ENCODE results near the gene KISS1R. TPM values are rescaled to one million over a fixed set of nuclear protein-coding genes. Genes with fewer than 3 reads are reported as not detected.

KISS1R gene
- total and polyA plus RNA-seq, 2 experiments from 2014 or later = 1.3 to 2.1 TPM

GRCh38 chr19:924553-925086, 7.5 kb downstream of the KISS1R start:
- Histone ChIP-seq H3K9me3 (ENCODE audit: low read depth) (no peaks in the 10 kb centered on the region), H4K20me1 (ENCODE audit: insufficient read depth, poor library complexity, severe bottlenecking) (peaks cover 19% of the 10 kb centered on the region), H3K27me3 (peaks cover 9% of the 10 kb centered on the region), H3K4me2 (peak overlapping the region; percentile 89), H3K4me1 (ENCODE audit: insufficient read depth) (peaks cover 13% of the 10 kb centered on the region), H3K4me3 (peak overlapping the region; percentile 70), H3K36me3 (replicated peaks; ENCODE audit: insufficient read depth, low read depth) (no peaks in the 10 kb centered on the region), H3K9me2 (replicated peaks; ENCODE audit: insufficient read depth) (no peaks in the 10 kb centered on the region), H2AFZ (peak overlapping the region; percentile 64), H3K27ac (peak overlapping the region; percentile 96), H3K79me2 (peaks cover 51% of the 10 kb centered on the region)
- TF ChIP-seq EZH2 (IDR thresholded peaks at IDR 0.05; ENCODE audit: borderline replicate concordance) (no peak), EZH2phosphoT487 (IDR thresholded peaks at IDR 0.05; ENCODE audit: low read depth, severe bottlenecking, unreplicated experiment) (no peak), CTCF (IDR thresholded peaks at IDR 0.05; ENCODE audit: poor library complexity) (no peak)
- 12% methylated on average over 15 of the region's 31 CpGs for WGBS (ENCODE audit: low lambda C conversion rate, missing lambda C conversion rate)
- no peak for DNase-seq (ENCODE audit: low spot score)

- H4K20me1 ChIP-seq (ENCODE audit: insufficient read depth, poor library complexity, severe bottlenecking) = peaks cover 23% of the 10 kb centered on the region
- peaks cover 5% of the 10 kb centered on the region for H3K27me3 ChIP-seq
- peak overlapping the region; percentile 70 for H3K4me3 ChIP-seq
- TF ChIP-seq EZH2 (IDR thresholded peaks at IDR 0.05; ENCODE audit: borderline replicate concordance) = no peak
- no peak for TF ChIP-seq EZH2phosphoT487 (IDR thresholded peaks at IDR 0.05; ENCODE audit: low read depth, severe bottlenecking, unreplicated experiment)
- no peak for TF ChIP-seq CTCF (IDR thresholded peaks at IDR 0.05; ENCODE audit: poor library complexity)
- no peaks in the 10 kb centered on the region for H3K36me3 ChIP-seq (replicated peaks; ENCODE audit: insufficient read depth, low read depth)
- H2AFZ ChIP-seq = peak overlapping the region; percentile 64
- no peak for DNase-seq (ENCODE audit: low spot score)
- peaks cover 56% of the 10 kb centered on the region for H3K79me2 ChIP-seq
- H3K9me3 ChIP-seq (ENCODE audit: low read depth) = no peaks in the 10 kb centered on the region
- peaks cover 13% of the 10 kb centered on the region for H3K4me1 ChIP-seq (ENCODE audit: insufficient read depth)
- peak overlapping the region; percentile 96 for H3K27ac ChIP-seq
- 0% methylated on average over 13 of the region's 39 CpGs for WGBS (ENCODE audit: low lambda C conversion rate, missing lambda C conversion rate)
- no peaks in the 10 kb centered on the region for H3K9me2 ChIP-seq (replicated peaks; ENCODE audit: insufficient read depth)
- H3K4me2 ChIP-seq = peak overlapping the region; percentile 89
These were observed 8.0 kb downstream of the KISS1R start for GRCh38 chr19:925087-925525.

- 0% methylated on average over 45 of the region's 97 CpGs for WGBS (ENCODE audit: low lambda C conversion rate, missing lambda C conversion rate)
- H2AFZ ChIP-seq = peak within 1 kb of the TSS; percentile 64
These were observed 8.6 kb downstream of the KISS1R start, which contains the start of gene ARID3A for GRCh38 chr19:925526-926322. Gene ARID3A (plus strand): TSS chr19:926035. CDS start chr19:929529, 3,494 bp downstream.

More at GRCh38 chr19:925526-926322, 8.6 kb downstream of the KISS1R start, which contains the start of gene ARID3A:
- TF ChIP-seq EZH2 (IDR thresholded peaks at IDR 0.05; ENCODE audit: borderline replicate concordance) (no peak), EZH2phosphoT487 (IDR thresholded peaks at IDR 0.05; ENCODE audit: low read depth, severe bottlenecking, unreplicated experiment) (no peak), CTCF (IDR thresholded peaks at IDR 0.05; ENCODE audit: poor library complexity) (no peak)
- peak within 1 kb of the TSS; percentile 70 for H3K4me3 ChIP-seq
- H3K79me2 ChIP-seq = peaks cover 62% of the 10 kb centered on the region
- no peaks in the 10 kb centered on the region for H3K9me2 ChIP-seq (replicated peaks; ENCODE audit: insufficient read depth)
- peaks cover 1% of the 10 kb centered on the region for H3K27me3 ChIP-seq
- no peaks in the 10 kb centered on the region for H3K9me3 ChIP-seq (ENCODE audit: low read depth)
- DNase-seq (ENCODE audit: low spot score) = peak; percentile 94
- no peaks in the 10 kb centered on the region for H3K36me3 ChIP-seq (replicated peaks; ENCODE audit: insufficient read depth, low read depth)
- H3K4me2 ChIP-seq = peak within 1 kb of the TSS; percentile 98
- peaks cover 26% of the 10 kb centered on the region for H4K20me1 ChIP-seq (ENCODE audit: insufficient read depth, poor library complexity, severe bottlenecking)
- peaks cover 11% of the 10 kb centered on the region for H3K4me1 ChIP-seq (ENCODE audit: insufficient read depth)
- peak within 1 kb of the TSS; percentile 96 for H3K27ac ChIP-seq

Data from hepatocyte (in vitro differentiated cells).